Measurements from ENCODE around the gene HNRNPA0.

HNRNPA0 gene

GRCh38 chr5:137750436-137750835, 3.7 kb downstream of the HNRNPA0 start:
- TF ChIP-seq ZBTB7A (IDR thresholded peaks at IDR 0.05; ENCODE audit: low read depth): no peak
- TF ChIP-seq TCF12 (IDR thresholded peaks at IDR 0.05; ENCODE audit: low read depth): no peak

GRCh38 chr5:137747848-137748247, 6.3 kb downstream of the HNRNPA0 start:
- TF ChIP-seq RAD21 (IDR thresholded peaks at IDR 0.05; ENCODE audit: low read depth) (no peak), TAF1 (IDR thresholded peaks at IDR 0.05; ENCODE audit: low read depth) (no peak)

DNA sequence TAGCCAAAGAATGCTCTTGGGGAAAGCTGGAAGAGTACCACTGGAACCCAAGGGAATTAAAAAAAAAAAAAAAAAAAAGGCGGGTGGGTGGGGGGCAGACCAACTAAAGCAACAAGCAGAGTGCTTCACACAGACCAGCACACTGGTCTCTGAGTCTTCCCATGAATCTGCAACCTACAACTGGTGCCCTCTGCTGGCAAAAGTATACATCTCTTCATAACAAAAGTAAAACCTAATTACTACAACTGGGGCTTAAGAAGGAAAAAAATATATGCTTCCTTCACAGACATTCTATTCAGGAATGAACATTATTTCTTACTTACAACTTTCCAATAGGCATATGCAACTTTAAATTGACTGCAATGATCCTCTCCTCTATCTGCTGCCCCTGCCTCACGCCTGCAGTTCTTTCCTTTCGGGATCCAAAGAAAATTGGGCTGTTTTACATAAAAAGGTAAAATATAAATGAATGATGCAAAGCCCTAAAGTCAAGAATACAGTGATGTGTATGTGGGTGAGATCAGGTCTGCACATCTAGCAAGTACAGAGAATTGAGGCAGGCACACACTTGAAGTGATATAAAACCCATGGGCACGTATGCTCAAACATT, 11.0 kb downstream of the HNRNPA0 start:
- TF ChIP-seq RAD21 (IDR thresholded peaks at IDR 0.05; ENCODE audit: low read depth) (peak; percentile 56), YY1 (IDR thresholded peaks at IDR 0.05; ENCODE audit: low read depth) (no peak)

DNA sequence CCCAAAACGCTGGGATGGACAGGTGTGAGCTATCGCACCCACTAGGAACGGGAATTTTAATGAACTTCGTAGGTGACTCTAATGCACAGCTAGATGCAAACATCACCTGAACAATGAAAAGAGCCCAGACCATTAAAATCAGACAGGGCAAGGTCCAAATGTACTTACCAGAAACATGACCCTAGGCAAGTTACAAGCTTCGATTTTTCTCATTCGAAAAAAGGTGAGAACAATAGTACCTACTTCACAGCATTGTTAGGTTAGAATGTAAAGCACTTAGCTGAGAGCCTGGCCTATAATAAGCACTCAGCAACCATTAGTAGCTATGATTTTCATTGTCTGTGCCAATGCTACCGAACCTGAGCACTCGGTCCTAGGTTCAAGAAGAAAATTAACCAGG, 12.4 kb downstream of the HNRNPA0 start:
- TF ChIP-seq, protein P1, sequence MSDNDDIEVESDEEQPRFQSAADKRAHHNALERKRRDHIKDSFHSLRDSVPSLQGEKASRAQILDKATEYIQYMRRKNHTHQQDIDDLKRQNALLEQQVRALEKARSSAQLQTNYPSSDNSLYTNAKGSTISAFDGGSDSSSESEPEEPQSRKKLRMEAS (IDR thresholded peaks at IDR 0.05): no peak
- TF ChIP-seq RAD21 (IDR thresholded peaks at IDR 0.05; ENCODE audit: low read depth) (no peak), CEBPB (IDR thresholded peaks at IDR 0.05) (no peak), EGR1 (IDR thresholded peaks at IDR 0.05) (no peak), ZBTB7A (IDR thresholded peaks at IDR 0.05; ENCODE audit: low read depth) (no peak), EP300 (IDR thresholded peaks at IDR 0.05; ENCODE audit: borderline replicate concordance) (no peak), TEAD4 (IDR thresholded peaks at IDR 0.05) (no peak), YY1 (IDR thresholded peaks at IDR 0.05; ENCODE audit: low read depth) (no peak), REST (IDR thresholded peaks at IDR 0.05; ENCODE audit: low read depth) (no peak), FOXM1 (IDR thresholded peaks at IDR 0.05; ENCODE audit: borderline replicate concordance, low read depth) (no peak), TCF12 (IDR thresholded peaks at IDR 0.05; ENCODE audit: low read depth) (no peak), TAF1 (IDR thresholded peaks at IDR 0.05; ENCODE audit: low read depth) (no peak), CREB1 (IDR thresholded peaks at IDR 0.05; ENCODE audit: low read depth) (no peak), NFIC (IDR thresholded peaks at IDR 0.05) (no peak)
- TF ChIP-seq, protein P2, sequence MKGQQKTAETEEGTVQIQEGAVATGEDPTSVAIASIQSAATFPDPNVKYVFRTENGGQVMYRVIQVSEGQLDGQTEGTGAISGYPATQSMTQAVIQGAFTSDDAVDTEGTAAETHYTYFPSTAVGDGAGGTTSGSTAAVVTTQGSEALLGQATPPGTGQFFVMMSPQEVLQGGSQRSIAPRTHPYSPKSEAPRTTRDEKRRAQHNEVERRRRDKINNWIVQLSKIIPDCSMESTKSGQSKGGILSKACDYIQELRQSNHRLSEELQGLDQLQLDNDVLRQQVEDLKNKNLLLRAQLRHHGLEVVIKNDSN (IDR thresholded peaks at IDR 0.05): no peak

DNA sequence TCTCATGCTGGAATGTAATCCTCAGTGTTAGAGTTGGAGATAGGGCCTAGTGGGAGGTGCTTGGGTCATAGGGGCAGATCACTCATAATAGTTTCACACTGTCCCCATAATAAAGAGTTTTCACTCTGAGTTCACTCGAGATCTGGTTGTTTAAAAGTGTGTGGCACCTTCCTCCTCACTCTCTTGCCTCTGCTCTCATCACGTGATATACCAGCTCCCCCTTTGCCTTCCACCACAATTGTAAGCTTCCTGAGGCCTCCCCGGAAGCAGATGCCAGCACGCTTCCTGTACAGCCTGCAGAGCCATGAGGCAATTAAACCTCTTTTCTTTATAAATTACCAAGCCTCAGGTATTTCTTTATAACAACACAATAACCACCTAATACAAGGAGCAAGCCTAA, 14.4 kb downstream of the HNRNPA0 start:
- no peak for TF ChIP-seq RAD21 (IDR thresholded peaks at IDR 0.05; ENCODE audit: low read depth)
- no peak for TF ChIP-seq CREB1 (IDR thresholded peaks at IDR 0.05; ENCODE audit: low read depth)
- TF ChIP-seq TCF12 (IDR thresholded peaks at IDR 0.05; ENCODE audit: low read depth): no peak
- no peak for TF ChIP-seq NFIC (IDR thresholded peaks at IDR 0.05)
- TF ChIP-seq, protein P1 (IDR thresholded peaks at IDR 0.05): no peak
- TF ChIP-seq EGR1 (IDR thresholded peaks at IDR 0.05): no peak
- TF ChIP-seq YY1 (IDR thresholded peaks at IDR 0.05; ENCODE audit: low read depth): no peak
- no peak for TF ChIP-seq TAF1 (IDR thresholded peaks at IDR 0.05; ENCODE audit: low read depth)
- no peak for TF ChIP-seq REST (IDR thresholded peaks at IDR 0.05; ENCODE audit: low read depth)
- no peak for TF ChIP-seq ZBTB7A (IDR thresholded peaks at IDR 0.05; ENCODE audit: low read depth)
- TF ChIP-seq TEAD4 (IDR thresholded peaks at IDR 0.05): no peak

- TF ChIP-seq REST (IDR thresholded peaks at IDR 0.05; ENCODE audit: low read depth) (no peak), FOXM1 (IDR thresholded peaks at IDR 0.05; ENCODE audit: borderline replicate concordance, low read depth) (no peak), YY1 (IDR thresholded peaks at IDR 0.05; ENCODE audit: low read depth) (no peak)
Observed at GRCh38 chr5:137738947-137739346, 15.2 kb downstream of the HNRNPA0 start.
